Measurements from ENCODE around the gene CCDC110. TPM values are rescaled to one million over a fixed set of nuclear protein-coding genes. Genes with fewer than 3 reads are reported as not detected.

Gene CCDC110
- total and polyA plus RNA-seq, 2 of the 13 experiments (the other 11 are each of a cell fraction or from before 2014, with no cell fraction given): not detected

GRCh38 chr4:185456131-185456530 is 15.4 kb downstream of the CCDC110 start (continued):
- no peak for TF ChIP-seq JUND (CRISPR knock-in tag; IDR thresholded peaks at IDR 0.05)

- in situ Hi-C loops (cut with HindIII; ENCODE audit: extremely low pct_ligation_motif_present, low pct_unique_long_range_greater_than_20kb): no loop called here
- H3K9ac ChIP-seq (ENCODE audit: insufficient read depth, low read depth, low read length): no peak overlapping the region
- H3K36me3 ChIP-seq (replicated peaks in 1 of 2; ENCODE audit: control insufficient read depth in 1 of 2, insufficient read depth in 2 of 2, low read length in 2 of 2): no peaks in the 10 kb centered on the region
- CTCF ChIA-PET (ENCODE audit: low intra/inter-chr PET ratio, low total read pairs): no interaction called here
- no peaks in the 10 kb centered on the region for H3K9me3 ChIP-seq (ENCODE audit: low read length)
- POLR2A ChIA-PET: no interaction called here
- H2AFZ ChIP-seq (ENCODE audit: low read length): no peak overlapping the region
- no peak overlapping the region for H3K4me2 ChIP-seq (ENCODE audit: low read depth, low read length)
- DNase-seq (ENCODE audit: low spot score) (no peak), ATAC-seq (no peak), FAIRE-seq (no peak)
- TF ChIP-seq ARHGAP35 (CRISPR knock-in tag; IDR thresholded peaks at IDR 0.05; ENCODE audit: borderline replicate concordance) (no peak), ZNF33B (CRISPR knock-in tag; IDR thresholded peaks at IDR 0.05) (no peak), ZNF205 (CRISPR knock-in tag; IDR thresholded peaks at IDR 0.05) (no peak), HMGA1 (CRISPR knock-in tag; conservative IDR thresholded peaks at IDR 0.05) (no peak), ZNF337 (CRISPR knock-in tag; IDR thresholded peaks at IDR 0.05; ENCODE audit: borderline replicate concordance, low read depth) (no peak), ZZZ3 (CRISPR knock-in tag; IDR thresholded peaks at IDR 0.05; ENCODE audit: borderline replicate concordance) (no peak), MXD3 (CRISPR knock-in tag; IDR thresholded peaks at IDR 0.05) (no peak)
- H3K27ac ChIP-seq (ENCODE audit: extremely low read length, insufficient read depth, low read length): no peak overlapping the region
- intact Hi-C loops (cut with micrococcal nuclease; ENCODE audit: unreplicated experiment): no loop called here
- H3K79me2 ChIP-seq (ENCODE audit: insufficient read depth, low read length): no peaks in the 10 kb centered on the region
- H3K4me1 ChIP-seq (ENCODE audit: insufficient read depth, low read length): no peaks in the 10 kb centered on the region
- WGBS (ENCODE audit: low lambda C conversion rate): 15% methylated on average over 2 of the region's 2 CpGs
- no TSS peak for BruUV-seq (replicated peaks)
- H3K27me3 ChIP-seq (ENCODE audit: control insufficient read depth in 1 of 2, insufficient read depth in 2 of 2, low read length in 2 of 2): no peaks in the 10 kb centered on the region; a peak in 1 of 5 replicates
- no peaks in the 10 kb centered on the region for H4K20me1 ChIP-seq (ENCODE audit: insufficient read depth, low read length)
- H3K4me3 ChIP-seq (replicated peaks in 1 of 3; ENCODE audit: insufficient read depth in 1 of 3, low read depth in 2 of 3, low read length in 3 of 3): no peak overlapping the region
Observed at GRCh38 chr4:185445209-185445608, 26.3 kb downstream of the CCDC110 start.

GRCh38 chr4:185441479-185441878 is 30.1 kb downstream of the CCDC110 start:
- Histone ChIP-seq H3K36me3 (replicated peaks in 1 of 2; ENCODE audit: control insufficient read depth in 1 of 2, insufficient read depth in 2 of 2, low read length in 2 of 2) (no peaks in the 10 kb centered on the region), H3K79me2 (ENCODE audit: insufficient read depth, low read length) (no peaks in the 10 kb centered on the region)
- FAIRE-seq: no peak
- TF ChIP-seq ZFYVE20 (CRISPR knock-in tag; IDR thresholded peaks at IDR 0.05; ENCODE audit: borderline replicate concordance, low read depth) (no peak), DBP (CRISPR knock-in tag; IDR thresholded peaks at IDR 0.05; ENCODE audit: not compliant biosample characterization) (no peak), ISL2 (CRISPR knock-in tag; IDR thresholded peaks at IDR 0.05) (no peak), ZNF343 (CRISPR knock-in tag; IDR thresholded peaks at IDR 0.05) (no peak), ZNF17 (CRISPR knock-in tag; IDR thresholded peaks at IDR 0.05) (no peak), KDM2A (CRISPR knock-in tag; IDR thresholded peaks at IDR 0.05; ENCODE audit: borderline replicate concordance, low read depth) (no peak), ZSCAN31 (CRISPR knock-in tag; IDR thresholded peaks at IDR 0.05; ENCODE audit: low read depth) (no peak), SETDB1 (CRISPR knock-in tag; IDR thresholded peaks at IDR 0.05; ENCODE audit: borderline replicate concordance) (no peak), TARDBP (CRISPR knock-in tag; IDR thresholded peaks at IDR 0.05) (no peak), KDM5B (CRISPR knock-in tag; IDR thresholded peaks at IDR 0.05; ENCODE audit: borderline replicate concordance) (no peak), ELF4 (CRISPR knock-in tag; IDR thresholded peaks at IDR 0.05; ENCODE audit: borderline replicate concordance) (no peak)

More at GRCh38 chr4:185441479-185441878, 30.1 kb downstream of the CCDC110 start:
- Histone ChIP-seq H3K9ac (ENCODE audit: insufficient read depth, low read depth, low read length) (no peak overlapping the region), H2AFZ (ENCODE audit: low read length) (no peak overlapping the region), H3K4me3 (replicated peaks in 1 of 3; ENCODE audit: insufficient read depth in 1 of 3, low read depth in 2 of 3, low read length in 3 of 3) (no peak overlapping the region), H3K27ac (ENCODE audit: extremely low read length, insufficient read depth, low read length) (no peak overlapping the region), H3K9me3 (ENCODE audit: low read length) (no peaks in the 10 kb centered on the region), H3K4me2 (ENCODE audit: low read depth, low read length) (no peak overlapping the region), H3K4me1 (ENCODE audit: insufficient read depth, low read length) (no peaks in the 10 kb centered on the region), H4K20me1 (ENCODE audit: insufficient read depth, low read length) (no peaks in the 10 kb centered on the region), H3K27me3 (ENCODE audit: control insufficient read depth in 1 of 2, insufficient read depth in 2 of 2, low read length in 2 of 2) (no peaks in the 10 kb centered on the region)
- in situ Hi-C loops (cut with HindIII; ENCODE audit: extremely low pct_ligation_motif_present, low pct_unique_long_range_greater_than_20kb) (no loop called here), intact Hi-C loops (cut with micrococcal nuclease; ENCODE audit: unreplicated experiment) (no loop called here)
- ChIA-PET CTCF (ENCODE audit: low intra/inter-chr PET ratio, low total read pairs) (no interaction called here), POLR2A (no interaction called here)
- ATAC-seq (no peak), DNase-seq (ENCODE audit: low spot score) (no peak)
- WGBS (ENCODE audit: low lambda C conversion rate): 53% methylated on average over 2 of the region's 2 CpGs
- BruUV-seq (replicated peaks): no TSS peak
